ENCODE results near the gene DIO1.

Gene DIO1

GRCh38 chr1:53888681-53889080 is 5.3 kb upstream of the DIO1 start:
- TF ChIP-seq CTCF (IDR thresholded peaks at IDR 0.05; ENCODE audit: low read depth, low read length, poor library complexity, severe bottlenecking) (no peak), EZH2phosphoT487 (IDR thresholded peaks at IDR 0.05; ENCODE audit: borderline replicate concordance, low read length) (no peak)
- Histone ChIP-seq H3K27ac (ENCODE audit: low read depth, low read length) (no peak overlapping the region), H4K20me1 (ENCODE audit: control insufficient read depth, insufficient read depth, low read depth, low read length) (no peaks in the 10 kb centered on the region)

GRCh38 chr1:53889304-53890298 is 4.4 kb upstream of the DIO1 start, which contains the start of gene YIPF1:
TSS of gene YIPF1 (minus strand) at chr1:53889797. CDS start at chr1:53888937, 860 bp downstream.
- Histone ChIP-seq H3K4me2 (ENCODE audit: low read length) (peak within 1 kb of the TSS; percentile 76), H3K27ac (ENCODE audit: low read depth, low read length) (no peak within 1 kb of the TSS), H4K20me1 (ENCODE audit: control insufficient read depth, insufficient read depth, low read depth, low read length) (no peaks in the 10 kb centered on the region), H3K36me3 (ENCODE audit: control insufficient read depth, low read length) (no peaks in the 10 kb centered on the region), H3F3A (ENCODE audit: control insufficient read depth, insufficient read depth) (peaks cover 4% of the 10 kb centered on the region; the same call in 1 of the 2 replicates), H3K4me3 (ENCODE audit: low read length) (peak within 1 kb of the TSS; percentile 91), H3K9me3 (ENCODE audit: control insufficient read depth, insufficient read depth, low read length) (no peaks in the 10 kb centered on the region), H3K27me3 (ENCODE audit: control insufficient read depth, low read length) (0 out of 2 replicates have a peak, but pooled peaks cover under 1% of the 10 kb centered on the region), H3K4me1 (ENCODE audit: control insufficient read depth, low read length) (peaks cover 23% of the 10 kb centered on the region), H3K79me2 (ENCODE audit: control insufficient read depth, low read length) (no peaks in the 10 kb centered on the region), H3K9me2 (replicated peaks; ENCODE audit: control insufficient read depth, low read length) (no peaks in the 10 kb centered on the region)
- no peak for TF ChIP-seq CTCF (IDR thresholded peaks at IDR 0.05; ENCODE audit: low read depth, low read length, poor library complexity, severe bottlenecking)
- no peak for TF ChIP-seq EZH2phosphoT487 (IDR thresholded peaks at IDR 0.05; ENCODE audit: borderline replicate concordance, low read length)

More at GRCh38 chr1:53888681-53889080, 5.3 kb upstream of the DIO1 start:
- H3K4me3 ChIP-seq (ENCODE audit: low read length): peak overlapping the region; percentile 91
- H3K9me3 ChIP-seq (ENCODE audit: control insufficient read depth, insufficient read depth, low read length): no peaks in the 10 kb centered on the region
- H3K4me1 ChIP-seq (ENCODE audit: control insufficient read depth, low read length): peaks cover 23% of the 10 kb centered on the region
- H3F3A ChIP-seq (ENCODE audit: control insufficient read depth, insufficient read depth): peaks cover 4% of the 10 kb centered on the region; the same call in 1 of the 2 replicates
- no peaks in the 10 kb centered on the region for H3K36me3 ChIP-seq (ENCODE audit: control insufficient read depth, low read length)
- no peaks in the 10 kb centered on the region for H3K79me2 ChIP-seq (ENCODE audit: control insufficient read depth, low read length)
- no peaks in the 10 kb centered on the region for H3K27me3 ChIP-seq (ENCODE audit: control insufficient read depth, low read length)
- no peaks in the 10 kb centered on the region for H3K9me2 ChIP-seq (replicated peaks; ENCODE audit: control insufficient read depth, low read length)
- peak overlapping the region; percentile 76 for H3K4me2 ChIP-seq (ENCODE audit: low read length)

GRCh38 chr1:53890522-53890941 is 3.5 kb upstream of the DIO1 start:
- no peaks in the 10 kb centered on the region for H3K36me3 ChIP-seq (ENCODE audit: control insufficient read depth, low read length)
- no peaks in the 10 kb centered on the region for H3K79me2 ChIP-seq (ENCODE audit: control insufficient read depth, low read length)
- no peaks in the 10 kb centered on the region for H4K20me1 ChIP-seq (ENCODE audit: control insufficient read depth, insufficient read depth, low read depth, low read length)
- no peak for TF ChIP-seq EZH2phosphoT487 (IDR thresholded peaks at IDR 0.05; ENCODE audit: borderline replicate concordance, low read length)
- TF ChIP-seq CTCF (IDR thresholded peaks at IDR 0.05; ENCODE audit: low read depth, low read length, poor library complexity, severe bottlenecking): no peak
- H3F3A ChIP-seq (ENCODE audit: control insufficient read depth, insufficient read depth): peaks cover 4% of the 10 kb centered on the region; the same call in 1 of the 2 replicates
- peak overlapping the region; percentile 76 for H3K4me2 ChIP-seq (ENCODE audit: low read length)
- H3K27ac ChIP-seq (ENCODE audit: low read depth, low read length): no peak overlapping the region
- peaks cover 23% of the 10 kb centered on the region for H3K4me1 ChIP-seq (ENCODE audit: control insufficient read depth, low read length)
- no peaks in the 10 kb centered on the region for H3K9me3 ChIP-seq (ENCODE audit: control insufficient read depth, insufficient read depth, low read length)
- 0 out of 2 replicates have a peak, but pooled peaks cover 2% of the 10 kb centered on the region for H3K27me3 ChIP-seq (ENCODE audit: control insufficient read depth, low read length)
- H3K9me2 ChIP-seq (replicated peaks; ENCODE audit: control insufficient read depth, low read length): no peaks in the 10 kb centered on the region
- peak overlapping the region; percentile 91 for H3K4me3 ChIP-seq (ENCODE audit: low read length)

All from DOHH2 (cell line).